ENCODE data around the gene RBM7. TPM values are rescaled to one million over a fixed set of nuclear protein-coding genes. Genes with fewer than 3 reads are reported as not detected.

Gene RBM7
- total RNA-seq, 2 donors from 2014 or later = 46.8 to 56.4 TPM

GRCh38 chr11:114441921-114442320, 41.5 kb downstream of the RBM7 start:
- no peaks in the 10 kb centered on the region for H3K9me3 ChIP-seq (ENCODE audit: control insufficient read depth, low read length)
- 91 to 94% methylated on average over 2 of the region's 2 CpGs for WGBS, 2 experiments (ENCODE audit: insufficient coverage in 1 of 2, insufficient read length in 1 of 2)
- Mint-ChIP-seq H3K36me3 (ENCODE audit: low read depth) (peaks cover 30% of the 10 kb centered on the region), H3K4me1 (peaks cover 51% of the 10 kb centered on the region), H3K27me3 (ENCODE audit: insufficient read depth) (no peaks in the 10 kb centered on the region), H3K27ac (no peak overlapping the region), H3K9me3 (no peaks in the 10 kb centered on the region), H3K4me3 (peak overlapping the region; percentile 99)
- no peak overlapping the region for H3K9ac ChIP-seq (ENCODE audit: extremely low read depth, low read length, poor library complexity, severe bottlenecking)
- no peaks in the 10 kb centered on the region for H3K27me3 ChIP-seq (ENCODE audit: control insufficient read depth, insufficient read depth, low read length, poor library complexity, severe bottlenecking)
- peaks cover 10% of the 10 kb centered on the region for H3K4me1 ChIP-seq (ENCODE audit: control insufficient read depth, insufficient read depth, low read length)
- TF ChIP-seq, protein P1, sequence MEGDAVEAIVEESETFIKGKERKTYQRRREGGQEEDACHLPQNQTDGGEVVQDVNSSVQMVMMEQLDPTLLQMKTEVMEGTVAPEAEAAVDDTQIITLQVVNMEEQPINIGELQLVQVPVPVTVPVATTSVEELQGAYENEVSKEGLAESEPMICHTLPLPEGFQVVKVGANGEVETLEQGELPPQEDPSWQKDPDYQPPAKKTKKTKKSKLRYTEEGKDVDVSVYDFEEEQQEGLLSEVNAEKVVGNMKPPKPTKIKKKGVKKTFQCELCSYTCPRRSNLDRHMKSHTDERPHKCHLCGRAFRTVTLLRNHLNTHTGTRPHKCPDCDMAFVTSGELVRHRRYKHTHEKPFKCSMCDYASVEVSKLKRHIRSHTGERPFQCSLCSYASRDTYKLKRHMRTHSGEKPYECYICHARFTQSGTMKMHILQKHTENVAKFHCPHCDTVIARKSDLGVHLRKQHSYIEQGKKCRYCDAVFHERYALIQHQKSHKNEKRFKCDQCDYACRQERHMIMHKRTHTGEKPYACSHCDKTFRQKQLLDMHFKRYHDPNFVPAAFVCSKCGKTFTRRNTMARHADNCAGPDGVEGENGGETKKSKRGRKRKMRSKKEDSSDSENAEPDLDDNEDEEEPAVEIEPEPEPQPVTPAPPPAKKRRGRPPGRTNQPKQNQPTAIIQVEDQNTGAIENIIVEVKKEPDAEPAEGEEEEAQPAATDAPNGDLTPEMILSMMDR (conservative IDR thresholded peaks at IDR 0.05) = no peak
- no peak overlapping the region for H3K27ac ChIP-seq (ENCODE audit: low read depth, low read length)
- peaks cover 32% of the 10 kb centered on the region for H3K36me3 ChIP-seq (ENCODE audit: control insufficient read depth, insufficient read depth, low read length)
- no peak for DNase-seq
- H3K4me3 ChIP-seq (ENCODE audit: low read length) = no peak overlapping the region

DNA sequence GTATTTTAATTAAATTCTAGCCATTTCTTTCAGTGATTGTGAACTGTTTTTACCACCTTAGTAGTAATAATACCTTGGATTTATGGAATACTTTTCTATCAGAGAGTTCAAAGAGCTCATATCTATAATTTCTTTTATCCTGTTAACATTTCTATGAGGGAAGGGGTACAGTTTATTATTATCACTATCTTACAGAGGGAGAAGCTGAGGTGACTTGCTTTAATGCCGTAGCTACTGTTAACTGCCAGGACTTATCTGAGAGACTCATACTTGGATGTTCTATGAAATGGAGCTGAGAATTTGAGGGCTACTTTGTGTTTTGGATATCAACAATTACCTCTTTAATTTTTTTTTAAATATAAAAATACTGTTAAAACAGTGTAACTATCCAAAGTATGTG, 42.1 kb downstream of the RBM7 start:
- no peak overlapping the region for H3K27ac Mint-ChIP-seq
- peaks cover 36% of the 10 kb centered on the region for H3K36me3 Mint-ChIP-seq (ENCODE audit: low read depth)
- no peak overlapping the region for H3K27ac ChIP-seq (ENCODE audit: low read depth, low read length)
- peaks cover 32% of the 10 kb centered on the region for H3K36me3 ChIP-seq (ENCODE audit: control insufficient read depth, insufficient read depth, low read length)
- no peak overlapping the region for H3K9ac ChIP-seq (ENCODE audit: extremely low read depth, low read length, poor library complexity, severe bottlenecking)
- no peaks in the 10 kb centered on the region for H3K27me3 Mint-ChIP-seq (ENCODE audit: insufficient read depth)
- peaks cover 51% of the 10 kb centered on the region for H3K4me1 Mint-ChIP-seq
- no peak overlapping the region for H3K4me3 ChIP-seq (ENCODE audit: low read length)
- H3K4me1 ChIP-seq (ENCODE audit: control insufficient read depth, insufficient read depth, low read length) = peaks cover 8% of the 10 kb centered on the region
- TF ChIP-seq, protein P1 (conservative IDR thresholded peaks at IDR 0.05) = no peak
- DNase-seq = no peak
- no peaks in the 10 kb centered on the region for H3K9me3 ChIP-seq (ENCODE audit: control insufficient read depth, low read length)
- H3K4me3 Mint-ChIP-seq = no peak overlapping the region
- WGBS, 2 experiments (ENCODE audit: insufficient coverage in 1 of 2, insufficient read length in 1 of 2) = 100% methylated on average over 1 of the region's 1 CpG; no CpG with 5 or more reads in 1 of the 2 experiments
- H3K9me3 Mint-ChIP-seq = no peaks in the 10 kb centered on the region
- no peaks in the 10 kb centered on the region for H3K27me3 ChIP-seq (ENCODE audit: control insufficient read depth, insufficient read depth, low read length, poor library complexity, severe bottlenecking)

DNA sequence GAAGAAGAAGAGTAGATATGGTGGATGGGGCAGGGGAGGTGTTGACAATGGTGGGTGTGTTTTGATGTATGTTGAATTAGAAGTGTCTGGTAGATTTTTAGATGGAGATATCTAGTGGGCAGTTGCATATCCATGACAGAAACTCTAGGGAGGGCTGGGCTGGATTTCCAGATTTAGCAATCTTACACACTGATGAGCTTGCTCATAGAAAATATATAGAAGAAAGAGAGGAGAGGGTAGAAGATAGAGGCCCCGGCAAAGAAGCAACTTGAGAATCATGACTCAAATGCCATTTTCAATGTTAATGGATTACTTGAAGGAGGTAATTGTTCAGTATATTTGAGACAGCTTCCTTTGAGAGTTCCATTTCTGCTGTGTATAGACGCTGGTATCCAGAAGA, 47.0 kb downstream of the RBM7 start:
- TF ChIP-seq, protein P1 (conservative IDR thresholded peaks at IDR 0.05) = no peak
- Histone ChIP-seq H3K36me3 (ENCODE audit: control insufficient read depth, insufficient read depth, low read length) (peaks cover 56% of the 10 kb centered on the region), H3K9me3 (ENCODE audit: control insufficient read depth, low read length) (no peaks in the 10 kb centered on the region), H3K4me1 (ENCODE audit: control insufficient read depth, insufficient read depth, low read length) (peaks cover 6% of the 10 kb centered on the region), H3K27ac (ENCODE audit: low read depth, low read length) (no peak overlapping the region), H3K4me3 (ENCODE audit: low read length) (no peak overlapping the region), H3K27me3 (ENCODE audit: control insufficient read depth, insufficient read depth, low read length, poor library complexity, severe bottlenecking) (no peaks in the 10 kb centered on the region), H3K9ac (ENCODE audit: extremely low read depth, low read length, poor library complexity, severe bottlenecking) (no peak overlapping the region)
- Mint-ChIP-seq H3K9me3 (no peaks in the 10 kb centered on the region), H3K27me3 (ENCODE audit: insufficient read depth) (no peaks in the 10 kb centered on the region), H3K27ac (peak overlapping the region; percentile 4), H3K4me3 (no peak overlapping the region), H3K36me3 (ENCODE audit: low read depth) (peaks cover 60% of the 10 kb centered on the region), H3K4me1 (peaks cover 15% of the 10 kb centered on the region)
- WGBS, 2 experiments (ENCODE audit: insufficient coverage in 1 of 2, insufficient read length in 1 of 2) = 96 to 100% methylated on average over 2 of the region's 2 CpGs
- DNase-seq = no peak
